OCI-LY1 (cell line): ENCODE measurements around the gene PCSK5.

Experiments
- H2AFZ ChIP-seq: fragments of 200-600 bp; sonication (generic), shearing (Covaris generic); 2 replicates; pipeline ENCODE4 v1.6.0; 2014; ENCODE audit warnings: antibody characterized with exemption, mild to moderate bottlenecking, low read length
- H3F3A ChIP-seq: fragments of 200-600 bp; sonication (generic), shearing (Covaris generic); 2 replicates; pipeline ENCODE4 v1.6.0; 2014; ENCODE audit warnings: mild to moderate bottlenecking, antibody characterized with exemption, low read length, moderate library complexity; ENCODE audit not compliant: insufficient read depth
- H3K27ac ChIP-seq: fragments of 200-600 bp; sonication (generic); 2 replicates; pipeline ENCODE4 v1.5.1; 2014; ENCODE audit warnings: low read length, mixed run types, mild to moderate bottlenecking, low read depth; ENCODE audit not compliant: poor library complexity, severe bottlenecking
- H3K27me3 ChIP-seq: fragments of 200-600 bp; sonication (generic); 2 replicates; pipeline ENCODE4 v1.6.0; 2014; ENCODE audit warnings: antibody characterized with exemption, mild to moderate bottlenecking, low read length, moderate library complexity; ENCODE audit not compliant: insufficient read depth
- H3K36me3 ChIP-seq: fragments of 200-600 bp; sonication (generic); 2 replicates; pipeline ENCODE4 v1.6.1; 2014; ENCODE audit warnings: mild to moderate bottlenecking, antibody characterized with exemption, low read length, moderate library complexity, mixed read lengths; ENCODE audit not compliant: insufficient read depth
- H3K4me1 ChIP-seq: fragments of 200-600 bp; sonication (generic); 2 replicates; pipeline ENCODE4 v1.5.1; 2014; ENCODE audit warnings: mild to moderate bottlenecking, low read length, moderate library complexity; ENCODE audit not compliant: insufficient read depth, severe bottlenecking
- H3K4me2 ChIP-seq: fragments of 200-600 bp; sonication (generic), shearing (Covaris generic); 2 replicates; pipeline ENCODE4 v1.6.1; 2014; ENCODE audit warnings: low read length
- H3K4me3 ChIP-seq: fragments of 200-600 bp; sonication (generic); 2 replicates; pipeline ENCODE4 v1.5.1; 2014; ENCODE audit warnings: low read length, low read depth, mild to moderate bottlenecking, mixed read lengths; ENCODE audit not compliant: poor library complexity, severe bottlenecking
- H3K79me2 ChIP-seq: fragments of 200-600 bp; shearing (Covaris generic); 2 replicates; pipeline ENCODE4 v1.6.1; 2016; ENCODE audit warnings: mixed run types, low read length, mixed read lengths; ENCODE audit not compliant: insufficient read depth
- H3K9ac ChIP-seq: fragments of 200-600 bp; sonication (generic), shearing (Covaris generic); 2 replicates; pipeline ENCODE4 v1.6.1; 2014; ENCODE audit warnings: mild to moderate bottlenecking, low read length, mixed read lengths
- H3K9me2 ChIP-seq: fragments of 200-600 bp; sonication (generic), shearing (Covaris generic); 2 replicates; pipeline ENCODE4 v1.6.1; 2014; ENCODE audit warnings: low read depth, mild to moderate bottlenecking, low read length, mixed read lengths
- H3K9me3 ChIP-seq: fragments of 200-600 bp; shearing (Covaris generic); 2 replicates; pipeline ENCODE4 v1.6.1; 2014; ENCODE audit warnings: low read length, mixed read lengths
- H4K20me1 ChIP-seq: fragments of 200-600 bp; sonication (generic), shearing (Covaris generic); 2 replicates; pipeline ENCODE4 v1.6.0; 2016; ENCODE audit warnings: mild to moderate bottlenecking, low read length; ENCODE audit not compliant: insufficient read depth
- EZH2 ChIP-seq: fragments of 200-600 bp; sonication (generic), shearing (Covaris generic); IDR thresholded peaks from 2 replicates; pipeline ENCODE4 v1.8.0; 2017; ENCODE audit warnings: borderline replicate concordance, mixed run types, mild to moderate bottlenecking, antibody characterized with exemption, low read length, moderate library complexity, mixed read lengths
- TF ChIP-seq, protein P1 (sequence below): fragments of 200-600 bp; sonication (generic), shearing (Covaris generic); IDR thresholded peaks from 2 replicates; pipeline ENCODE4 v1.5.1; 2017; ENCODE audit warnings: mild to moderate bottlenecking, antibody characterized with exemption, low read length, moderate library complexity, mixed read lengths

Gene PCSK5

DNA sequence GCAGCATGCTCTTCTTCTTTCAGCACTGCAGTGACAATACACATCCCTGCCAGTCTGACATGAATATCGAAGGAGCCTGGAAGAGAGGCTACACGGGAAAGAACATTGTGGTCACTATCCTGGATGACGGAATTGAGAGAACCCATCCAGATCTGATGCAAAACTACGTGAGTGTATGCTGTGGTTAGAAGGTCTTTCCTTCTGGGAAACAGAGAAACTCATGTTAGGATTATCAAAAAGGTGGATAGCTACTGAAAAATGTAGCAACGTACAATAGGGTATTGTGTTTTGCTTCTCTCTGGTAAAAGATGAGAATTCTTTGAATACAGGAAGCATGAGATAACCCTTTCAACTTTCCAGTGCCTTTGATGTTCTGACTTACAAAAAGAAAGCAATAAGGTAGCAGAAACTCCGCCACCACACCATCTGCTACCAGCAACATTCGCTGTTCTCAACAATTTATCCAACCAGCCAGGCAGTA, 133.3 kb downstream of the PCSK5 start:
- H3K9me3 ChIP-seq: no peaks in the 10 kb centered on the region
- no peaks in the 10 kb centered on the region for H3K27me3 ChIP-seq
- no peak overlapping the region for H3K9ac ChIP-seq
- no peaks in the 10 kb centered on the region for H3K36me3 ChIP-seq
- H4K20me1 ChIP-seq: no peaks in the 10 kb centered on the region
- H2AFZ ChIP-seq: no peak overlapping the region
- H3K27ac ChIP-seq: no peak overlapping the region
- H3K9me2 ChIP-seq: no peaks in the 10 kb centered on the region
- TF ChIP-seq, protein P1, sequence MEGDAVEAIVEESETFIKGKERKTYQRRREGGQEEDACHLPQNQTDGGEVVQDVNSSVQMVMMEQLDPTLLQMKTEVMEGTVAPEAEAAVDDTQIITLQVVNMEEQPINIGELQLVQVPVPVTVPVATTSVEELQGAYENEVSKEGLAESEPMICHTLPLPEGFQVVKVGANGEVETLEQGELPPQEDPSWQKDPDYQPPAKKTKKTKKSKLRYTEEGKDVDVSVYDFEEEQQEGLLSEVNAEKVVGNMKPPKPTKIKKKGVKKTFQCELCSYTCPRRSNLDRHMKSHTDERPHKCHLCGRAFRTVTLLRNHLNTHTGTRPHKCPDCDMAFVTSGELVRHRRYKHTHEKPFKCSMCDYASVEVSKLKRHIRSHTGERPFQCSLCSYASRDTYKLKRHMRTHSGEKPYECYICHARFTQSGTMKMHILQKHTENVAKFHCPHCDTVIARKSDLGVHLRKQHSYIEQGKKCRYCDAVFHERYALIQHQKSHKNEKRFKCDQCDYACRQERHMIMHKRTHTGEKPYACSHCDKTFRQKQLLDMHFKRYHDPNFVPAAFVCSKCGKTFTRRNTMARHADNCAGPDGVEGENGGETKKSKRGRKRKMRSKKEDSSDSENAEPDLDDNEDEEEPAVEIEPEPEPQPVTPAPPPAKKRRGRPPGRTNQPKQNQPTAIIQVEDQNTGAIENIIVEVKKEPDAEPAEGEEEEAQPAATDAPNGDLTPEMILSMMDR: no peak
- no peak for TF ChIP-seq EZH2
- H3K4me3 ChIP-seq: no peak overlapping the region
- H3K4me2 ChIP-seq: no peak overlapping the region
- no peaks in the 10 kb centered on the region for H3K79me2 ChIP-seq
- H3F3A ChIP-seq: no peaks in the 10 kb centered on the region
- no peaks in the 10 kb centered on the region for H3K4me1 ChIP-seq

DNA sequence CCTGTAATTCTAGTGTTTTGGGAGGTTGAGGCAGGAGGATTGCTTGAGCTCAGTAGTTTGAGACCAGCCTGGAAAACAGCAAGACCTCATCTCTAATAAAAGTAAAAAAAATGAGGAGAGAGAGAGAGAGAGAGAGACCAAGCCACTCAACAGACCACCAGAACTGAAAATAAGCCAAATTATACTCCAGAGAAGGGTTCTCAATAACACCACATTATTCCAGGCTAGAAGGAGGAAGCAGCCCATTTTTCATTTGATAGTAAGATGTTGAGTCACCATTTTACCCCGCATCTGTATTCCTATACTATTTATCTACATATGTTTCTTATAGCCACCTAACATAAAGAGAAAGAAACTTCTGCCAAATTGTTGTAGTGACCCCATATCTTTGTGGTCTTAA, 134.8 kb downstream of the PCSK5 start:
- TF ChIP-seq, protein P1: no peak
- no peak for TF ChIP-seq EZH2
- Histone ChIP-seq H2AFZ (no peak overlapping the region), H3K4me3 (no peak overlapping the region), H3K79me2 (no peaks in the 10 kb centered on the region), H3K27ac (no peak overlapping the region), H3K4me1 (no peaks in the 10 kb centered on the region), H3K9me2 (no peaks in the 10 kb centered on the region), H3K36me3 (no peaks in the 10 kb centered on the region), H3K27me3 (no peaks in the 10 kb centered on the region), H3K9ac (no peak overlapping the region), H3K4me2 (no peak overlapping the region), H4K20me1 (no peaks in the 10 kb centered on the region), H3F3A (no peaks in the 10 kb centered on the region), H3K9me3 (no peaks in the 10 kb centered on the region)

DNA sequence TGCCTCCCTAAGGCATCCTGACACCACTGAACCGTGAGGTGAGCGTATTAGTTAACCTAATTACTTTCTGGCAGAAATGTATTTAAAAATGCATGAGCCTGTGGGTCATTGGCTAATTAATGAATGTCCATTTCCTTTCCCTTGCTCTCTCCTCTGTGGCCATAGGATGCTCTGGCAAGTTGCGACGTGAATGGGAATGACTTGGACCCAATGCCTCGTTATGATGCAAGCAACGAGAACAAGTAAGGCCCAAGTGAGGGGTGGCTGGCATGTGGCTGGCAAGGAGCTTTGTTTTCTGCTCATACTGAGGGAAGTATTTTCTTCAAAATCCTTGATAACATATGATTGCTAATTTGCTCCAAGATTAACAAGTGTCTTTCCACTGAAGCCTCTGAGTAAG, 136.3 kb downstream of the PCSK5 start:
- H3K36me3 ChIP-seq: no peaks in the 10 kb centered on the region
- no peaks in the 10 kb centered on the region for H3K79me2 ChIP-seq
- no peaks in the 10 kb centered on the region for H3F3A ChIP-seq
- H3K27me3 ChIP-seq: no peaks in the 10 kb centered on the region
- no peak overlapping the region for H3K4me2 ChIP-seq
- H3K27ac ChIP-seq: no peak overlapping the region
- H3K4me3 ChIP-seq: no peak overlapping the region
- H2AFZ ChIP-seq: no peak overlapping the region
- H3K9me2 ChIP-seq: no peaks in the 10 kb centered on the region
- TF ChIP-seq, protein P1: no peak
- TF ChIP-seq EZH2: no peak
- H4K20me1 ChIP-seq: no peaks in the 10 kb centered on the region
- no peaks in the 10 kb centered on the region for H3K9me3 ChIP-seq
- no peak overlapping the region for H3K9ac ChIP-seq
- H3K4me1 ChIP-seq: no peaks in the 10 kb centered on the region
